Osteoblast (primary cell): Measurements from ENCODE around the gene GALE. TPM values are rescaled to one million over a fixed set of nuclear protein-coding genes. Genes with fewer than 3 reads are reported as not detected.
"Not testable (repeated sequence)": the region's sequence is repeated elsewhere in the genome, so short reads cannot be mapped to it uniquely, and the experiment has no call there.

ENCODE experiments used
- DNase-seq: peaks from one replicate; pipeline ENCODE4 v3.0.0; 2011; ENCODE audit warnings: low spot score, mixed read lengths; ENCODE audit not compliant: insufficient read length; ENCODE audit errors: missing footprints
- H2AFZ ChIP-seq: 2 replicates; pipeline ENCODE4 v1.6.0; 2011; ENCODE audit warnings: mild to moderate bottlenecking, low read length
- H3K27ac ChIP-seq: 2 replicates; pipeline ENCODE4 v1.5.1; 2011; ENCODE audit warnings: mild to moderate bottlenecking, low read depth, low read length, moderate library complexity
- H3K27me3 ChIP-seq: 2 replicates; pipeline ENCODE4 v1.6.0; 2012; ENCODE audit warnings: mild to moderate bottlenecking, control low read depth, inconsistent platforms, low read length, moderate library complexity; ENCODE audit not compliant: insufficient read depth
- H3K36me3 ChIP-seq: 2 replicates; pipeline ENCODE4 v1.5.1; 2011; ENCODE audit warnings: mild to moderate bottlenecking, low read length, control low read depth, moderate library complexity; ENCODE audit not compliant: insufficient read depth
- H3K4me1 ChIP-seq: 2 replicates; pipeline ENCODE4 v1.5.1; 2011; ENCODE audit warnings: mild to moderate bottlenecking, low read length, control low read depth, moderate library complexity; ENCODE audit not compliant: insufficient read depth
- H3K4me2 ChIP-seq: 2 replicates; pipeline ENCODE4 v1.6.0; 2011; ENCODE audit warnings: mild to moderate bottlenecking, low read length; ENCODE audit not compliant: insufficient read depth
- H3K4me3 ChIP-seq: fragments of 200-600 bp; sonication (generic); 3 replicates; pipeline ENCODE4 v1.5.1; 2012; ENCODE audit warnings: mild to moderate bottlenecking, low read length, inconsistent platforms; ENCODE audit not compliant: insufficient read depth
- H3K79me2 ChIP-seq: 2 replicates; pipeline ENCODE4 v1.6.0; 2012; ENCODE audit warnings: mild to moderate bottlenecking, low read length, control low read depth, inconsistent platforms; ENCODE audit not compliant: insufficient read depth
- H3K9me3 ChIP-seq: 2 replicates; pipeline ENCODE4 v1.5.1; 2011; ENCODE audit warnings: low read depth, low read length, control low read depth
- H4K20me1 ChIP-seq: 2 replicates; pipeline ENCODE4 v1.6.0; 2012; ENCODE audit warnings: mild to moderate bottlenecking, low read length, control low read depth; ENCODE audit not compliant: insufficient read depth
- total RNA-seq: library from RNA; depleted of rRNA; stranded (reverse); fragments of >200 nt; gene quantifications from 2 replicates; pipeline ENCODE4 v1.2.3, GENCODE V29; 2012
- TF ChIP-seq, protein P1 (sequence below): IDR thresholded peaks from 2 replicates; pipeline ENCODE4 v1.5.1; 2011; ENCODE audit warnings: mild to moderate bottlenecking, low read depth, low read length, moderate library complexity; ENCODE audit errors: extremely low read depth

GALE gene
- total RNA-seq, 1 donor: 13.4 TPM

DNA sequence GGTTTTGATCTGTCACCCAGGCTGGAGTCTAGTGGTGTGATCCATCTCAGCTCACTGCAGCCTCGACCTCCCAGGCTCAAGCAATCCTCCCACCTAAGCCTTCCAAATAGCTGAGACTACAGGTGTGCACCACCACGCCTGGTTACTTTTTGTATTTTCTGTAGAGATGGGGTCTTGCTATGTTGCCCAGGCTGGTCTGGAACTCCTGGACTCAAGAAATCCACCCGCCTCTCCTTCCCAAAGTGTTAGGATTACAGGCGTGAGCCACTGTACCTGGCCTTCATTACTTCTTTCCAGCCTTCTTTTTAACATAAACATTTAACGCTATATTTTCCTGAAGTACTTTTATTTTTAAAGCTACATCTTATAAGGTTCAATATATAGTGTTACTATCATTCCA is 43.1 kb upstream of the GALE start:
- peaks cover 3% of the 10 kb centered on the region for H3K27me3 ChIP-seq
- no peaks in the 10 kb centered on the region for H3K79me2 ChIP-seq
- no peak overlapping the region for H3K4me2 ChIP-seq
- no peaks in the 10 kb centered on the region for H4K20me1 ChIP-seq
- no peak overlapping the region for H3K27ac ChIP-seq
- DNase-seq: no peak
- H3K4me3 ChIP-seq: no peak overlapping the region
- no peak overlapping the region for H2AFZ ChIP-seq
- TF ChIP-seq, protein P1, sequence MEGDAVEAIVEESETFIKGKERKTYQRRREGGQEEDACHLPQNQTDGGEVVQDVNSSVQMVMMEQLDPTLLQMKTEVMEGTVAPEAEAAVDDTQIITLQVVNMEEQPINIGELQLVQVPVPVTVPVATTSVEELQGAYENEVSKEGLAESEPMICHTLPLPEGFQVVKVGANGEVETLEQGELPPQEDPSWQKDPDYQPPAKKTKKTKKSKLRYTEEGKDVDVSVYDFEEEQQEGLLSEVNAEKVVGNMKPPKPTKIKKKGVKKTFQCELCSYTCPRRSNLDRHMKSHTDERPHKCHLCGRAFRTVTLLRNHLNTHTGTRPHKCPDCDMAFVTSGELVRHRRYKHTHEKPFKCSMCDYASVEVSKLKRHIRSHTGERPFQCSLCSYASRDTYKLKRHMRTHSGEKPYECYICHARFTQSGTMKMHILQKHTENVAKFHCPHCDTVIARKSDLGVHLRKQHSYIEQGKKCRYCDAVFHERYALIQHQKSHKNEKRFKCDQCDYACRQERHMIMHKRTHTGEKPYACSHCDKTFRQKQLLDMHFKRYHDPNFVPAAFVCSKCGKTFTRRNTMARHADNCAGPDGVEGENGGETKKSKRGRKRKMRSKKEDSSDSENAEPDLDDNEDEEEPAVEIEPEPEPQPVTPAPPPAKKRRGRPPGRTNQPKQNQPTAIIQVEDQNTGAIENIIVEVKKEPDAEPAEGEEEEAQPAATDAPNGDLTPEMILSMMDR: no peak
- H3K9me3 ChIP-seq: no peaks in the 10 kb centered on the region
- H3K36me3 ChIP-seq: peaks cover 3% of the 10 kb centered on the region
- H3K4me1 ChIP-seq: peaks cover 2% of the 10 kb centered on the region

DNA sequence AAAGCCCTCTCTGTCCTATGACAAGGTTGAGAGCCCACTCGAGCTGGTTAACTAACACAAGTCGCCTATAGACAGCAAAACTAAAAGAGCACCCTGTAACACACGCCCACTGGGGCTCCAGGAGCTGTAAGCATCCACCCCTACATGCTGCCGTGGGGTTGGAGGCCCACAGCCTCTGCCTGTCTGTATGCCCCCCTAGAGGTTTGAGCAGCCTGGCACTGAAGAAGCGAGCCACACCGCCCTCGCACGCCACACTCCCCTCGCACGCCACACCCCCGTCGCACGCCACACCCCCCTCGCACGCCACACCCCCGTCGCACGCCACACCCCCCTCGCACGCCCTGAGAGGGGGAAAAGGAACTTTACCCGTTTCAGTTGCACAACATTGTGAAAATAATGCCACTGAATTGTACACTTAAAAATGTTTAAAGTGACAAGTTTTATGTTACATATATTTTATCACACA is 37.9 kb upstream of the GALE start:
- peak; percentile 92 for DNase-seq
- Histone ChIP-seq H3K4me3 (peak overlapping the region; percentile 62), H4K20me1 (no peaks in the 10 kb centered on the region), H3K4me2 (peak overlapping the region; percentile 78), H3K9me3 (no peaks in the 10 kb centered on the region), H3K27me3 (peaks cover 9% of the 10 kb centered on the region), H3K4me1 (peaks cover 8% of the 10 kb centered on the region), H2AFZ (peak overlapping the region; percentile 47), H3K79me2 (no peaks in the 10 kb centered on the region), H3K27ac (no peak overlapping the region), H3K36me3 (no peaks in the 10 kb centered on the region)
- TF ChIP-seq, protein P1: no peak

DNA sequence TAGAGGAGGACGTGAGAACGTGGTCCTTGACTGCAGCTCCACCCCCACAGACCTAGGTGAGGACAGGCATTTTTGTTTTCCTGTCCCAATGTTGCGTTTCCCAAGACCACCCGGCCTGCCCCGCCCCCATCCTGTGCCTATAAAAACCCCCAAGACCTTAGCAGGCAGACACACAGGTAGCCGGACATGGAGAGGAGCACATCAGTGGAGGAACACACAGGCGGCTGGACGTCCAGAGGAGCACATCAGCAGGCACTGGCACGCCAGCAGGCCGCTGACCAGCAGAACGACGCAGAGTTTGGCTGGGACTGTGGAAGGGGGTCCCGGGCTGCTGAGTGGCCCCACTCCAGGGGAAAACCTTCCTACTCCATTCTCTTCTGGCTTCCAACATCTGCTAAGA is 37.4 kb upstream of the GALE start:
- H3K4me1 ChIP-seq: peaks cover 8% of the 10 kb centered on the region
- no peaks in the 10 kb centered on the region for H4K20me1 ChIP-seq
- no peaks in the 10 kb centered on the region for H3K36me3 ChIP-seq
- peak overlapping the region; percentile 78 for H3K4me2 ChIP-seq
- no peaks in the 10 kb centered on the region for H3K79me2 ChIP-seq
- H3K4me3 ChIP-seq: peak overlapping the region; percentile 62
- H3K27me3 ChIP-seq: peaks cover 9% of the 10 kb centered on the region
- DNase-seq: no peak
- H3K27ac ChIP-seq: no peak overlapping the region
- no peak overlapping the region for H2AFZ ChIP-seq
- TF ChIP-seq, protein P1: no peak
- no peaks in the 10 kb centered on the region for H3K9me3 ChIP-seq

DNA sequence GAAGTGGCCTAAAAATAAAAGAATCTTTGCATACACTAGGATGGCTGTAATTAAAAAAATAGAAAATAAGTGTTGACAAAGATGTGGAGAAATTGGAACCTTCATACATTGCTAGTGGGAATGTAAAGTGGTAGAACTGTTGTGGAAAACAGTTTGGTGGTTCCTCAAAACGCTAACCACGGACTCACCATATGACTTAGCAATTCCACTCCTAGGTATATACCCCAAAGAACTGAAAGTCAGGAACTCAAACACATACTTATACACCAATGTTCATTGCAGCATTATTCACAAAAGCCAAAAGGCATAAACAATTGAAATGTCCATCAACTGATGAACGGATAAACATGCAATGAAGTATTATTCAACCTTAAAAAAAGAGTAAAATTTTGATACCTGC is 35.5 kb upstream of the GALE start:
- Histone ChIP-seq H3K79me2 (no peaks in the 10 kb centered on the region), H2AFZ (no peak overlapping the region), H4K20me1 (no peaks in the 10 kb centered on the region), H3K27me3 (peaks cover 6% of the 10 kb centered on the region), H3K4me1 (peaks cover 8% of the 10 kb centered on the region), H3K4me3 (no peak overlapping the region), H3K4me2 (no peak overlapping the region), H3K27ac (no peak overlapping the region), H3K36me3 (no peaks in the 10 kb centered on the region), H3K9me3 (no peaks in the 10 kb centered on the region)
- TF ChIP-seq, protein P1: no peak
- DNase-seq: no peak

DNA sequence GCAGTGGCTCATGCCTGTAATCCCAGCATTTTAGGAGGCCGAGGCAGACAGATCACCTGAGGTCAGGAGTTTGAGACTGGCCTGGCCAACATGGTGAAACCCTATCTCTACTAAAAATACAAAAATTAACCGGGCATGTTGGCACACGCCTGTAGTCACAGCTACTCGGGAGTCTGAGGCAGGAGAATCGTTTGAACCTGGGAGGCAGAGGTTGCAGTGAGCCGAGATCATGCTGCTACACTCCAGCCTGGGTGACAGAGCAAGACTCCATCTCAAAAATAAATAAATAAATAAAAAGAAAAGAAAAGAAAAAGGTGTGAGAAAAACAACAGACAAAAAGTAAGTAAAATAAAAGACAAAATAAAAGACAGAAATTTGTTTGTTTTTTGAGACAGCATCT is 33.6 kb upstream of the GALE start:
- not testable (repeated sequence) for H4K20me1 ChIP-seq, H3K27ac ChIP-seq, DNase-seq, H3K27me3 ChIP-seq, H3K9me3 ChIP-seq, H2AFZ ChIP-seq, H3K79me2 ChIP-seq, H3K4me2 ChIP-seq, H3K4me1 ChIP-seq, H3K36me3 ChIP-seq, H3K4me3 ChIP-seq
